ENCODE results near the gene HDAC5. TPM values are rescaled to one million over a fixed set of nuclear protein-coding genes. Genes with fewer than 3 reads are reported as not detected.

Gene HDAC5
- total and polyA plus RNA-seq, 12 donors = 4.8 to 144 (median 73.0) TPM

DNA sequence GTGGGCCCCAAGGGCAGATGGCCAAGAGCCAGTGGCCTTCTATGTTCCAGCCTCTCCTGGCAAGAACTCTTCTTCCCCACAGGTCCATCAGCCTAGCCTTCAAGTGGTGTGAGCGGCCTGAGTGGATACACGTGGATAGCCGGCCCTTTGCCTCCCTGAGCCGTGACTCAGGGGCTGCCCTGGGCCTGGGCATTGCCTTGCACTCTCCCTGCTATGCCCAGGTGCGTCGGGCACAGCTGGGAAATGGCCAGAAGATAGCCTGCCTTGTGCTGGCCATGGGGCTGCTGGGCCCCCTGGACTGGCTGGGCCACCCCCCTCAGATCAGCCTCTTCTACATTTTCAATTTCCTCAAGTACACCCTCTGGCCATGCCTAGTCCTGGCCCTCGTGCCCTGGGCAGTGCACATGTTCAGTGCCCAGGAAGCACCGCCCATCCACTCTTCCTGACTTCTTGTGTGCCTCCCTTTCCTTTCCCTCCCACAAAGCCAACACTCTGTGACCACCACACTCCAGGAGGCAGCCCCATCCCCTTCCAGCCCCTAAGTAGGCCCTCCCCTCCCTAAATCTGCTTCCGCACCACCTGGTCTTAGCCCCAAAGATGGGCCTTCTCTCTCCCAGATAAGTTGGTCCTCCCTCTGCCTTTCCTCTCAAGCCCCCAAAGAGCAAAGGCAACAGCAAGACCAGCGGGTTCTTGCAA, 47.7 kb downstream of the HDAC5 start:
- Histone ChIP-seq H3K4me3 (no peak overlapping the region), H3K27me3 (no peaks in the 10 kb centered on the region), H3K9me3 (replicated peaks in 1 of 3) (no peaks in the 10 kb centered on the region), H3K36me3 (replicated peaks in 1 of 2) (peaks cover 0 to 65% of the 10 kb centered on the region in 2 donors), H3K27ac (no peak overlapping the region), H3K4me1 (replicated peaks in 1 of 2) (peaks cover 11% of the 10 kb centered on the region in 2 donors)
- no peak for TF ChIP-seq CTCF (IDR thresholded peaks at IDR 0.05)
- no peak for TF ChIP-seq POLR2A (IDR thresholded peaks at IDR 0.05)
- WGBS, 4 donors = 82 to 84% (median 83%) methylated on average over 8 to 10 of the region's 10 CpGs
- no peak for DNase-seq
- intact Hi-C loops (cut with DNase I) = no loop called here

DNA sequence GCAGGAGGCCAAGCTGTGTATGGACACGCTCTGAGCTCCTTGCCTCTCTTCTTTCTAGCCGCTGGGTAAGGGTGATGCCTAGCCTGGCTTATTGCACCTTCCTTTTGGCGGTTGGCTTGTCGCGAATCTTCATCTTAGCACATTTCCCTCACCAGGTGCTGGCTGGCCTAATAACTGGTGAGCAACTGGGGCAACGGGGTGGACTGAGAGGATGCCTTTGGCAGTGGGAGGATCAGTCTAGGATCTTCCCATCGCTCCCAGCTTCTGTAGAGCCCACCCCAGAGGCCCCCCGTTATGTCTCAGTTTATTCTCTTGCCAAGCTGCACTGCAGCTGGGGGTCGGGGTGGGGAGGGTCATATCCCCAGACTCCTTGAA, 48.5 kb downstream of the HDAC5 start:
- 85 to 98% (median 90%) methylated on average over 4 to 9 of the region's 9 CpGs for WGBS, 4 donors

GRCh38 chr17:44074231-44074910, 49.1 kb downstream of the HDAC5 start:
- no peak for TF ChIP-seq POLR2A (IDR thresholded peaks at IDR 0.05)
- no peak for TF ChIP-seq CTCF (IDR thresholded peaks at IDR 0.05)
- Histone ChIP-seq H3K36me3 (replicated peaks in 1 of 2) (peaks cover 0 to 51% of the 10 kb centered on the region in 2 donors), H3K4me3 (no peak overlapping the region), H3K9me3 (replicated peaks in 1 of 3) (no peaks in the 10 kb centered on the region), H3K27ac (no peak overlapping the region), H3K4me1 (replicated peaks in 1 of 2) (peaks cover 16 to 18% of the 10 kb centered on the region in 2 donors), H3K27me3 (no peaks in the 10 kb centered on the region)
- 71 to 81% (median 79%) methylated on average over 5 to 9 of the region's 9 CpGs for WGBS, 4 donors
- intact Hi-C loops (cut with DNase I) = no loop called here
- DNase-seq = peak in 1 of 7 donors; percentile 15

More for the DNA sequence above, 48.5 kb downstream of the HDAC5 start:
- Histone ChIP-seq H3K4me1 (replicated peaks in 1 of 2) (peaks cover 15% of the 10 kb centered on the region in 2 donors), H3K9me3 (replicated peaks in 1 of 3) (no peaks in the 10 kb centered on the region), H3K36me3 (replicated peaks in 1 of 2) (peaks cover 0 to 57% of the 10 kb centered on the region in 2 donors), H3K27me3 (no peaks in the 10 kb centered on the region), H3K4me3 (no peak overlapping the region), H3K27ac (no peak overlapping the region)
- intact Hi-C loops (cut with DNase I) = no loop called here
- no peak for DNase-seq
- TF ChIP-seq POLR2A (IDR thresholded peaks at IDR 0.05) = no peak
- no peak for TF ChIP-seq CTCF (IDR thresholded peaks at IDR 0.05)

DNA sequence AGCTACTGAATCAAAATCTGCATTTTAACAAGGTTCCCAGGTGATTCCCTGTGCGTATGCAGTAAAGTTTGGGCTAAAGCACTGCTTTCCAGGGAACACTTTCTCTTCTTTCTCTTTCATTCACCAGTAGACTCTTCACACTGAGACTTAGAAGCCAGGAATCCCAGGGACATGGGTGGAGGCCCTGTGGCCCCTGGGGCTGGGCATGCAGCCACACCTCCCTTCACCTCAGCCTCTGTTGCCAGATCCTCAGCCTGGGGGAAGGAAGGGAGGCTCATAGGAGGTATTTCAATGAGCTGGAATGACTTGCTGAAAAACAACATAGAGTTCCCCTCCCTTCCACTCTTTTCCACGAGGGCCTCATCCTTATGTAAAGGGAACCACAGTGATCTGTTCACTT, 51.7 kb downstream of the HDAC5 start:
- peak overlapping the region in 1 of 4 donors; percentile 66 for H3K4me3 ChIP-seq
- H3K27ac ChIP-seq = peak overlapping the region in 2 of 5 donors; percentile 45 to 86
- TF ChIP-seq POLR2A (IDR thresholded peaks at IDR 0.05) (no peak), CTCF (IDR thresholded peaks at IDR 0.05) (no peak)
- peak in 1 of 7 donors; percentile 22 for DNase-seq
- no peaks in the 10 kb centered on the region for H3K27me3 ChIP-seq
- 38 to 51% (median 49%) methylated on average over 2 of the region's 2 CpGs for WGBS, 4 donors
- no peaks in the 10 kb centered on the region for H3K9me3 ChIP-seq (replicated peaks in 1 of 3)
- peaks cover 0 to 25% of the 10 kb centered on the region in 2 donors for H3K36me3 ChIP-seq (replicated peaks in 1 of 2)
- peaks cover 23 to 26% of the 10 kb centered on the region in 2 donors for H3K4me1 ChIP-seq (replicated peaks in 1 of 2)
- intact Hi-C loops (cut with DNase I) = no loop called here

All from adrenal gland (tissue), 12 donors.